Endothelial cell of umbilical vein (primary cell): ENCODE data around the gene ASF1A. TPM values are rescaled to one million over a fixed set of nuclear protein-coding genes. Genes with fewer than 3 reads are reported as not detected.
"Not testable (repeated sequence)": the region's sequence is repeated elsewhere in the genome, so short reads cannot be mapped to it uniquely, and the experiment has no call there.

Experiments
- BruUV-seq: library from RNA; stranded (reverse); fragments of 400-500 nt; replicated peaks from 2 replicates; lab custom pipeline; 2021; lab: Mats Ljungman, UMichigan
- CTCF ChIA-PET: fragments of 300-600, 350-600 bp; sonication (Branson Sonifier 250); formaldehyde crosslinking; loops from one replicate; lab custom pipeline; 2021; ENCODE audit warnings: antibody characterized with exemption, inconsistent platforms; lab: Charles Lee
- POLR2A ChIA-PET: fragments of 300-600, 350-600 bp; sonication (Branson Sonifier 250); formaldehyde crosslinking; loops from one replicate; lab custom pipeline; 2021; ENCODE audit warnings: antibody characterized with exemption, inconsistent platforms; lab: Charles Lee
- DNase-seq: peaks from one replicate; pipeline ENCODE4 v3.0.0-alpha.2; 2011; ENCODE audit warnings: low read depth, low spot score
- FAIRE-seq: peaks from 2 replicates; lab custom pipeline; 2011; peaks lifted over from hg19 to GRCh38; lab: Jason Lieb, UNC
- H2AFZ ChIP-seq: 2 replicates; pipeline ENCODE4 v1.6.0; 2012; ENCODE audit warnings: low read depth, low read length, control low read depth, inconsistent platforms
- H3K27ac ChIP-seq: 2 replicates; pipeline ENCODE4 v1.5.1; 2011; ENCODE audit warnings: low read depth, mild to moderate bottlenecking, control low read depth, low read length, moderate library complexity; ENCODE audit not compliant: insufficient read depth
- H3K27me3 ChIP-seq, 2 experiments: 2 replicates each; pipeline versions ENCODE4 v1.6.0 to v1.6.1; 2011; ENCODE audit warnings: low read length in 2 of 2, mixed read lengths in 1 of 2; ENCODE audit not compliant: control insufficient read depth in 2 of 2, insufficient read depth in 2 of 2
- H3K36me3 ChIP-seq, 2 experiments: 2 replicates in 1 of 2; 3 replicates in 1 of 2; pipeline ENCODE4 v1.5.1; 2011; ENCODE audit warnings: low read length in 2 of 2, mild to moderate bottlenecking in 1 of 2, moderate library complexity in 1 of 2; ENCODE audit not compliant: control insufficient read depth in 2 of 2, insufficient read depth in 2 of 2; ENCODE audit errors: extremely low read depth in 1 of 2
- H3K4me1 ChIP-seq: 3 replicates; pipeline ENCODE4 v1.5.1; 2011; ENCODE audit warnings: mild to moderate bottlenecking, low read length; ENCODE audit not compliant: control insufficient read depth, insufficient read depth; ENCODE audit errors: extremely low read depth
- H3K4me2 ChIP-seq: 2 replicates; pipeline ENCODE4 v1.6.1; 2011; ENCODE audit warnings: low read length, control low read depth, mixed read lengths; ENCODE audit not compliant: insufficient read depth
- H3K4me3 ChIP-seq, 3 experiments: fragments of 200-600 bp in 1 of 3; sonication (generic), shearing (Covaris generic) in 1 of 3; replicated peaks in 1 of 3; 2 replicates each; pipeline ENCODE4 v1.5.1; 2011 to 2016; ENCODE audit warnings: control low read depth in 3 of 3, low read length in 3 of 3, mild to moderate bottlenecking in 2 of 3, inconsistent platforms in 1 of 3, low read depth in 1 of 3, moderate library complexity in 1 of 3; ENCODE audit not compliant: insufficient read depth in 1 of 3
- H3K79me2 ChIP-seq: 2 replicates; pipeline ENCODE4 v1.6.0; 2012; ENCODE audit warnings: low read length, inconsistent platforms; ENCODE audit not compliant: control insufficient read depth, insufficient read depth
- H3K9ac ChIP-seq: replicated peaks from 2 replicates; pipeline ENCODE3; 2011; ENCODE audit warnings: low read length, control low read depth; ENCODE audit not compliant: insufficient read depth; ENCODE audit errors: extremely low read depth
- H3K9me1 ChIP-seq: replicated peaks from 3 replicates; pipeline ENCODE4 v1.6.0; 2011; ENCODE audit warnings: mild to moderate bottlenecking, low read length; ENCODE audit not compliant: control insufficient read depth, insufficient read depth; ENCODE audit errors: extremely low read depth
- H3K9me3 ChIP-seq: replicated peaks from 2 replicates; pipeline ENCODE4 v1.5.1; 2012; ENCODE audit warnings: low read length, inconsistent platforms; ENCODE audit not compliant: control insufficient read depth, insufficient read depth
- H4K20me1 ChIP-seq: replicated peaks from 2 replicates; pipeline ENCODE3; 2011; ENCODE audit warnings: mild to moderate bottlenecking, low read length; ENCODE audit not compliant: control insufficient read depth, insufficient read depth; ENCODE audit errors: extremely low read depth
- CTCF ChIP-seq, 2 donors: IDR thresholded peaks; 1 replicate in 1 of 2; 2 replicates in 1 of 2; pipeline ENCODE4 v1.5.1; 2011; ENCODE audit warnings: low read length in 2 of 2, mild to moderate bottlenecking in 2 of 2, moderate library complexity in 2 of 2, control low read depth in 1 of 2, inconsistent platforms in 1 of 2, low read depth in 1 of 2; ENCODE audit not compliant: insufficient read depth in 1 of 2; ENCODE audit errors: extremely low read depth in 1 of 2
- EZH2 ChIP-seq: IDR thresholded peaks from 2 replicates; pipeline ENCODE4 v1.6.1; 2012; ENCODE audit warnings: borderline replicate concordance, low read depth, mild to moderate bottlenecking, moderate library complexity, low read length, inconsistent platforms; ENCODE audit not compliant: severe bottlenecking
- FOS ChIP-seq: IDR thresholded peaks from 2 replicates; pipeline ENCODE4 v1.6.1; 2011; ENCODE audit warnings: mild to moderate bottlenecking, low read length, moderate library complexity, borderline replicate concordance; ENCODE audit not compliant: insufficient read depth
- GATA2 ChIP-seq: IDR thresholded peaks from 2 replicates; pipeline ENCODE4 v1.7.0; 2011; ENCODE audit warnings: low read depth, mild to moderate bottlenecking, moderate library complexity, mixed read lengths, low read length; ENCODE audit not compliant: insufficient read length, insufficient read depth
- JUN ChIP-seq: IDR thresholded peaks from 2 replicates; pipeline ENCODE4 v1.6.1; 2011; ENCODE audit warnings: borderline replicate concordance, low read depth; ENCODE audit not compliant: insufficient read length, insufficient read depth
- MAX ChIP-seq: IDR thresholded peaks from 2 replicates; pipeline ENCODE4 v1.6.1; 2011; ENCODE audit not compliant: insufficient read depth, insufficient read length
- MYC ChIP-seq: IDR thresholded peaks from one replicate; pipeline ENCODE4 v1.6.1; 2011; ENCODE audit warnings: mild to moderate bottlenecking, low read depth, low read length
- POLR2A ChIP-seq: IDR thresholded peaks from 2 replicates; pipeline ENCODE4 v1.6.1; 2012; ENCODE audit warnings: low read depth, mild to moderate bottlenecking, control low read depth, low read length
- POLR2AphosphoS5 ChIP-seq: IDR thresholded peaks from 2 replicates; pipeline ENCODE4 v1.6.1; 2012; ENCODE audit warnings: low read depth, mild to moderate bottlenecking, control low read depth, low read length, moderate library complexity; ENCODE audit not compliant: insufficient read depth
- dilution Hi-C: fragments of 300-500 bp; cut with MboI; formaldehyde crosslinking; loops from one replicate; pipeline ENCODE4 v1.15.0; 2019; ENCODE audit warnings: low sequenced_read_pairs; ENCODE audit not compliant: extremely low pct_ligation_motif_present
- intact Hi-C: fragments of 100-400 bp; cut with micrococcal nuclease; formaldehyde crosslinking; loops from one replicate; pipeline ENCODE4 v1.10.0; 2022
- polyA plus RNA-seq, 4 experiments: library from polyadenylated mRNA; depleted of rRNA in 3 of 4; stranded (reverse) in 3 of 4; unstranded in 1 of 4; fragments of >200 nt; gene quantifications; 2 replicates each; pipeline versions ENCODE4 v1.2.1 to v1.2.3, GENCODE V29; 2011 to 2012; ENCODE audit warnings: missing spikeins in 1 of 4
- total RNA-seq: library from RNA; stranded (reverse); gene quantifications from 2 replicates; pipeline ENCODE4 v1.2.3, GENCODE V29; 2021

ASF1A gene
- total and polyA plus RNA-seq, 2 donors (not counting 3 experiments of a cell fraction or from before 2014, with no cell fraction given): 17.6 to 38.4 TPM

DNA sequence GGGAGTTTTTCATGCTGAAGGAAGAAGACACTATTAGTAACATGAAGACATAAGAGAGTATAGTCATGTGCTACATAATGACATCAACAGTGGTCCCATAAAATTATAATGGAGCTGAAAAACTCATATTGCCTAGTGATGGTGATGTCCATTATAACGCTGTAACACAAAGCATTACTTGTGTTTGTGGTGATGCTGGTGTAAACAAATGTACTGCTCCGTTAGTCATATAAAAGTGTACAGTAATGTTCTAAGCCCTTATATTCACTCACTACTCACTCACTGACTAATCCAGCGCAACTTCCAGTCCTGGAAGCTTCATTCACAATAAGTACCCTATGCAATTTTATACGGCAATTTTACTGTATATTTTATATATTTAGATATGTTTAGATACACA, 26.8 kb upstream of the ASF1A start:
- FAIRE-seq: no peak
- dilution Hi-C loops: no loop called here
- H3K4me3 ChIP-seq: no peak overlapping the region
- H3K79me2 ChIP-seq: peaks cover 5% of the 10 kb centered on the region
- peaks cover 15% of the 10 kb centered on the region for H3K4me1 ChIP-seq
- H3K9me1 ChIP-seq: no peaks in the 10 kb centered on the region
- ChIA-PET POLR2A (no interaction called here), CTCF (no interaction called here)
- H4K20me1 ChIP-seq: no peaks in the 10 kb centered on the region
- DNase-seq: no peak
- no peak overlapping the region for H3K9ac ChIP-seq
- intact Hi-C loops: no loop called here
- H2AFZ ChIP-seq: no peak overlapping the region
- no peaks in the 10 kb centered on the region for H3K27me3 ChIP-seq
- no peaks in the 10 kb centered on the region for H3K36me3 ChIP-seq
- no peak overlapping the region for H3K27ac ChIP-seq
- no peaks in the 10 kb centered on the region for H3K9me3 ChIP-seq
- no peak for TF ChIP-seq POLR2A
- no peak for TF ChIP-seq EZH2
- no peak for TF ChIP-seq CTCF (IDR thresholded peaks at IDR 0.05; ENCODE audit: extremely low read depth in 1 of 2, insufficient read depth in 1 of 2, low read depth in 1 of 2, low read length in 2 of 2)
- no peak for TF ChIP-seq FOS
- no peak for TF ChIP-seq JUN
- no peak for TF ChIP-seq MAX
- TF ChIP-seq MYC: no peak
- no peak for TF ChIP-seq POLR2AphosphoS5
- TF ChIP-seq GATA2: no peak
- BruUV-seq: no TSS peak
- H3K4me2 ChIP-seq: no peak overlapping the region

GRCh38 chr6:118868901-118869300, 25.1 kb upstream of the ASF1A start:
- H3K9me3 ChIP-seq, H3K36me3 ChIP-seq, H3K27ac ChIP-seq, CTCF ChIA-PET, POLR2A ChIA-PET, H3K4me2 ChIP-seq, H3K4me3 ChIP-seq, H4K20me1 ChIP-seq, BruUV-seq, H3K79me2 ChIP-seq, H3K27me3 ChIP-seq, H3K9me1 ChIP-seq, intact Hi-C loops, dilution Hi-C loops, H2AFZ ChIP-seq, H3K9ac ChIP-seq, FAIRE-seq, DNase-seq: not testable (repeated sequence)
- peaks cover 15% of the 10 kb centered on the region for H3K4me1 ChIP-seq
